Retina (tissue), 1 donor: ENCODE results near the gene C3.
"Not testable (repeated sequence)": the region's sequence is repeated elsewhere in the genome, so short reads cannot be mapped to it uniquely, and the experiment has no call there.

Experiments
- DNase-seq: peaks from one replicate; pipeline ENCODE4 v3.0.0-alpha.2; 2016

C3 gene

DNA sequence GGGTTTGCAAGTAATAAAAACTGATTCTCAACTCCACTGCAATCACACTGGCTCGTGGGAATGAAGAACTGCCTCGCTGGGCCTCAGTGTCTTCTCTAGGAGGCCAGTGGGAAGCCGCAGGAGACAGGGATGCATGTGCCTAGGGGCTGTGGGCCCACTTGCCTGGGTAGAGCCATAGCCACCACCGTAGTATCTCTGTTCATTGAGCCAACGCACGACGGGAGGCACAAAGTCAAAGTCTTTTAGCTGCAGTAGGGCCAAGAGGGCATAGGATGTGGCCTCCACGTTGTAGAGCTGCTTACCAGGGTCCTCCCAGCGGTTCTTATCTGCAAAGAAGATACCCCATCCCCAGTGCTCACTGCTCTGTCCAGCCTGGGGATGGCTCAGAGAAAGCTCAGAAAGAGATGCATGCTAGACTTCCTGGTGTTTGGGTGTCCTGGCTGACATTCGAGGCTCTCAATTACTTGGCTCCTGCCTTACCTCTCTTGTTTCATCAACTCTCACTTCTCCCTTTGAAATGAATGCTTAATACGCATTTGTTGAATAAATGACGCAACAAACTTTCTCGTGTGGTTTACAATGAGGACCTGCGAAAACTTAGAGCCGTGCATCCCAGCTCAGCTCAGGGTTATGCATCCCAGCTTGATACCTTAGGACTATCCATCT lies 34.4 kb downstream of the C3 start:
- no peak for DNase-seq

DNA sequence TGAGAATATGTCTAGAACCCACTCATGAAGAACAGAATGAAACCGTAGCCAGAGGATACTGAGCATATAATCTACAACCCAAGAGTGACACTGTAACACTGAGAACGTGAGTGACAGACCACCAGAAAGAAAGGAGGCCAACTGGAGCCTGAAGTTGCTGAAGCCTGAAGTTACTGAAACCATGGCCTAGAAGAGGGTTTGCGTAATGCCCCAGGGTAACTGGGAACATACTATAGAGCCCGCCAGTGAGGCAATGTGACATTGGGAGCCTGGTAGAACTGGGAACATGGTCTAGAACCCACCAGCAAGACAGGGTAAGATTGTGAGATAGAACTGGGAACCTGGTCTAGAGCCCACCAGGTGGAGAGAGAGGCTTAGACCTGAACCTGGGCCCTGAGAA lies 35.0 kb downstream of the C3 start:
- no peak for DNase-seq

DNA sequence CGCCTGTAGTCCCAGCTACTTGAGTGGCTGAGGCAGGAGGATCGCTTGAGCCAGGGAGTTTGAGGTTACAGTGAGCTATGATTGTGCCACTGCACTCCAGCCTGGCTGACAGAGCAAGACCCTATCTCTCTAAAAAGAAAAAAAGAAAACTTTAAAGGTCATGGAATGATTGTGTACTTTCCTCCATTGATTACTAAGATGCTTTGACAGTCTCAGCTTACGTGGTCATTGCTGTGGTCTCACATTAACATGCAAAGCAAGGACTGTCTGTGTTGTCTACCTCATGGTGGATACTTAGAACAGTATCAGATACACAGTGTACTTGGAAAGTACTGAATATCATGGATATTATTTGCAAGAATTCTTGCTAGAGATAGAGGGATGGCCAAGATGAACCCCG lies 36.5 kb downstream of the C3 start:
- DNase-seq = no peak

DNA sequence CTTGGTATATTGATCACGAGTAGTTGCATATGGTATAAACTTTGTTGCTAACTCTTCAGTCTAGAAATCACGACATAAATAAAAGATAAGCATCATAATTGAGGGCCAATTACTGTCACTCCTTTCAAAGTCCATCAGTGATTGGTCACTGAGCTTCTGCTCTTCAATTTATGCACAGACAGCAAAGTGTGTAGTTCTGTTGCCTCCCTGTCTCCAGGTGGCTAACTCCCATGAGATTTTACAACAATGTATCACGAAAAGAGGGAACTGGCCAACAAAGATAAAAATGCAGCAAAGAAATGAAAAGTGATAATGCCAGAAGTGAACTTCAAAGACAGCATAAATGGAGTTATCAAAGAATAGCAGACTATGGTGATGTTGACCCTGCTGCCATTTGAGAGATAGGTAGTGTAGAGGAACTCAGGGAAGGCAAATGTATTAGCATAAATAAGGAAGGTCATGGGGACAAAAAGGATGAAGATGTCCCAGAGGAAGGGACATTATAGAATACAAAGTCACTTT lies 37.8 kb downstream of the C3 start:
- DNase-seq = no peak

DNA sequence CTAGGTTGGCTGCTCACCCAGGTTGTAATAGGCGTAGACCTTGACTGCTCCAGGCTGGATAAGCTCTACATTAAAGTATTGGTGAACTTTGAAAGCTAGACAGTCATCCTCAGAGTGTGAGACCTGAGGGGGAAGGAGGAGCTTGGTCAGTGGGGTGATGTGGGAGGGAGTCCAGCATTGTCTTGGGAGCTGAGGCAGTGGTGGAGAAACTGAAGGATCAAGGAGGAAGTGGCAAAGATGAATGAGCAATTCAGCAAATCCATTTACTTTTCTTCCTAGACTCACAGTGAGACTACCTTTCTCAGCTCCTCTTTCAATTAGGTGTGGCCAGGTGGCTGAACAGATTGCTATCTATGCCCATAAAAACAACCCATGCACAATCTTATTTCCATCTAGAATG lies 40.3 kb downstream of the C3 start:
- DNase-seq = no peak

DNA sequence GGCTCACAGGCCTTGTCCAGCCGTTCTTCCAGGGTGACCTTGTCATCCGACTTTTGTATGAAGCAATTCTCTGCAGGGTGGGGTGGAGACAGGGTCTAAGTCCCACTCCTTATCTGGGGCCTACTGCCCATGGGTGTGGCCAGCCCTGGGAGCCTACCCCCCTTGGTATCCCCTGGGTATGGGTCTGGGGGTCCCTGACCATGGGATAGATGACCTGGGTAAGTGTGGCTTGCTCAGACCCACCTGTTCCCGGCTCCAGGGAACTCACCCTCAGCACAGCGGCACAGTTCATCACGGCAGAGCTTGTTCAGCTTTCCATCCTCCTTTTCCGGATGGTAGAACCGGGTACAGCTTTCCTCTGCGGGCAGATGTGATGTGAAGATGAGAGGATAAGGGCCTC lies 41.3 kb downstream of the C3 start:
- no peak for DNase-seq

DNA sequence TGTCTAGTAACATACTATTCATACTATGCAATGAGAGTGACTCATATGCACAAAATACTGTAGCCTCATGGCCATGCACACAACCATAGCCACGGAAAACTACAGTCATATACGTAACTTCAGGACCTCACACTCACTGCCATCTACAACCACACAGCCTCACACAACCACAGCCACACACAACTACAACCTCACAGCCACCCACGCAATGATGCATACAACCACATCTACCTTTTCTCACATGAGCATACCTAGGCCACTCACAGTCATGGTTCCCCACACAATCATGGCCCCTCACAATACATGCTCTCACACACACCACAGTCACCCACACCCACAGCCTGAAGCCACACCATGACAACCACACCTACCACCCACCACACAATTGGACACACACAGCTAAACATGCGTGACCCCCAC lies 41.8 kb downstream of the C3 start:
- DNase-seq = no peak

DNA sequence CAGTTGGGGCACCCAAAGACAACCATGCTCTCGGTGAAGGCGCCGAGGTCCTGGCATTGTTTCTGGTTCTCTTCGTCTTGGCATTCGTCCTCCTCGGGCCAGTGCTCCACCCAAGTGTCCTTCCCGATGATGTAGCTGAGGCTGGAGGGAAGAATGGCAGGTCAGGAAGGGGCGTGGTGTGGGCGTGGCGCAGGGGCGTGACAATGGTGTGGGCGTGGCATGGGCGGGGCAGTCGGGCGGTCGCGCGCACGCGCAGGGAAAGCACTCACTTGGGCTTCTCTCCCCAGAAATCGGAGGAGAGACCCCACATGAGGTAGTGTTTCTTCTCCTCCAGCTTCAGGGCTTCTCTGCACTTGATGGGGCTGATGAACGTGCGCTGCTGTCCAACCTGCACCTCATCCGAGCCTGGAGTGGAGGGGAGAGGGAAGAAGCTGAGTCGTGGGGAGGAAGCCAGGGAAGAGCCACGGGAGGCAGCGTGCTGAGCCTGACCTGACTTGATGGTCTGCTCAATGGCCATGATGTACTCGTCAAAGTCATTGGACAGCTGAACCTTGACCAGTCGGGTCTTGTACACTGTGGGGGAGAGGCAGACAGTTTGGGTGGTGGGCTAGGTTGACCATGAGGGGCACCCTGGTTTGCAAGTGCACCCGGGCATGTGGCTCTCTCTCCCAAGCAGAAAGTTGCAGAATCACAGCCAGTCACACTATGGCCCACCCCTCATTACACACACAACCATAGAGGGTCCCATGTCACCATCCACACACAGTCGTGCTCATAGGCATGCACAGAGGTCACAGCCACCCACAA lies 42.4 kb downstream of the C3 start:
- no peak for DNase-seq

DNA sequence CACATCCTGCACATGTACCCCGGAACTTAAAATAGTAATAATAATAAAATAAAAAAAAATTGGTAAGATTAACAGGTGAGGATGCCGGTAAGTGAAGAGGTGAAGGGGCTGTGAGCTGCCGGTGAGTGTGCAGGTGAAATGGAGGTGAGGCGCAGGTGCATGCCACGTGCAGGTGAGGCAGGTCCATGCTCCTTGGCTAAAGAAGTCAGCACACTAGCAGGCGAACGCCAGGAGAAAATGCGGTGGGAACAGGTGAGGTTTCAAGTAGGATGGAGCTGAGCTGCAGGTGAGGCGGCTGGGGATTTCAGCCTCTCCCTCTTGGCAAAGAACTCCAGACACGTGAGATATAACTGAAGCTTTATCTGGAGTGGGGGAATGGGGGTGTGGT lies 43.0 kb downstream of the C3 start:
- no peak for DNase-seq

DNA sequence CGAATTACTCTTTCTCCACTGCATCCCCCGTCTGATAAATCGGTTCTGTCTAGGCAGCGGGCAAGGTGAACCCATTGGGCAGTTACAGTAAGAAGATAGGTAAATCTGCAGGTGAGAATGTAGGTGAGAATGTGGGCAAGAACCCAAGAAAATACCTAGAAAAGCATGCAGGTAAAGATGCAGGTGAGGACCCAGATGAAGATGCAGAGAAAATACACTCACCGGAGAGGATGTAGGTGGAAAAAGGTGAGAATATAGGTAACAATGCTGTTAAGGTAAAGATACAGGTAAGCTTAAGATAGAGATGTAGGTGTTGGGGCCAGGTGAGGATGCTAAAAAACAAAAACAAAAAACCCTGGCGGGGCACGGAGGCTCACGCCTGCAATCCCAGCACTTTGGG lies 44.2 kb downstream of the C3 start:
- DNase-seq = no peak

DNA sequence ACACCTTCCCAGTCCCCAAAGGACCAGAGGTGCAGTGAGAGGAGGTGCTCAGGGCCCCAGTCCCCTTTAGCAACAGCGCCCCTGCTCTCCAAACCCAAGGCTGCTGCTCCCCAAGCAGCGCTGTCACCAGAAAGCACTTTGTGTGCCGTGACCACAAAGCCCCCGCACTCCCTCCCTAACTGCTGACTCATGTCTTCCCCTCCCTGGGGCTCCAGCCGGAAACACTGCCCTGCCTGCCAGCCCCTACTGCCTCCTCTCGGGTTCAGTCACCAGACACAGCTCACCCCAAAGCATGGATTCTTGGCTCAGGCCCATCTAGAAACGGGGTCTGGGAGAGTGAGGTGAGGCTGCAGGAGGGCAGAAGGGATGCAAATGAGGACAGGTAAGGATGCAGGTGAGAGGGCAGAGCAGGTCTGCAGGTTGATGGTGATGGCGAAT lies 45.6 kb downstream of the C3 start:
- no peak for DNase-seq

DNA sequence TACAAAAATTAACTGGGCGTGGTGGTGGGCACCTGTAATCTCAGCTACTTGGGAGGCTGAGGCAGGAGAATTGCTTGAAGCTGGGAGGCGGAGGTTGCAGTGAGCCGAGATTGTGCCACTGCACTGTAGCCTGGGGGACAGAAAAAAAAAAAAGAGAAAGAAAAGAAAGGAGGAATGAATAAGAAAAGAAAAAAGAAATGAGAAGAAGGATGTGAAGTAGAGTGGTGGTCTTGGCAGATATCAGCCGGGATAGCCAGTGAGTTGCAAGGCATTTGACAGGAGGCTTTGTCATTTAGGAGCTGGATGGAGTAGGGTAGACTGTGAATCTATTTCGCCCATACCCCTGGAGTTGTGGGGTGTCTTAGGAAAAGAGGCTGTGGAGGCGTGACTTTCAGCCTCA lies 46.0 kb downstream of the C3 start:
- DNase-seq = not testable (repeated sequence)

DNA sequence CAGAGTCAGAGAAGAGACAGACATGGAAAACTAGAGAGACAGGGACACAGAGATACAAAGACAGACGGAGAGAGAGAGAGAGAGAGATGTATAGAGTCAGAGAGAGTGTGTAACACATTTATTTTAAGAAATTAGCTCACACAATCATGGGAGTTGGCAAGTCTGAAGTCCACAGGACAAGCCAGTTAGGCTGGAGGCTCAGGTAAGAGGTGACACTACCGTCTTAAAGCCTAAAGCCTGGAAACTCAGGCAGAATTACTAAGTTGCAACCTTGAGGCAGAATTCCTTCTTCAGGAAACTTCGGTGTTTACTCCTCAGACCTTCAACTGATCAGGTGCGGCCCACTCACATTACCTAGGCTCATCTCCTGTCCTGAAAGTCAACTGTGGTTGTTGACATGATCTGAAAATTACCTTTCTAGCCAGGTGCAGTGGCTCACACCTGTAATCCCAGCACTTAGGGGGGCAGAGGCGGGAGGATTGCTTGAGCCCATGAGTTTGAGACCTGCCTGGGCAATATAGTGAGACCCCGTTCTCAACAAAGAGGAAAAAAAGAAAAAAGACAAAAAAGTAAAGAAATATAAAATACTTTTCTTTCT lies 47.7 kb downstream of the C3 start:
- no peak for DNase-seq

DNA sequence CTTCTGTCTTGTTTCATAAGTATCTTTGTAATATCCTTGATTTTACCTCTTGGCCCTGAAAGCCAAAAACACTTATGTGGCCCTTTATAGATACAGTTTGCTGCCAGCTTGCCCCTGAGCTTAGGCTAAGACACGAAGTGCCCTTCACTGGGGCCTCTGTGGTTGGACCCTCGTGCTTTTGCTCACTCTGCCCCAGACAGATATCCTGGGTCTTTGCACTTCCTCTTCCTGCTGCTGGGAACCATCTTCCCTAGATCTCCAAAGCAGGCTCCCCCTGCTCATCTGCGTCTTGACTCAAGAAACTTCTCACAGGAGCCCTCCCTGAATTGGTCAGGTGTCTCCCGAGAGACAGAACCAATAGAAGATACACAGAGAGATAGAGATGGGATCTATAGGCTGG lies 48.5 kb downstream of the C3 start:
- DNase-seq = no peak

DNA sequence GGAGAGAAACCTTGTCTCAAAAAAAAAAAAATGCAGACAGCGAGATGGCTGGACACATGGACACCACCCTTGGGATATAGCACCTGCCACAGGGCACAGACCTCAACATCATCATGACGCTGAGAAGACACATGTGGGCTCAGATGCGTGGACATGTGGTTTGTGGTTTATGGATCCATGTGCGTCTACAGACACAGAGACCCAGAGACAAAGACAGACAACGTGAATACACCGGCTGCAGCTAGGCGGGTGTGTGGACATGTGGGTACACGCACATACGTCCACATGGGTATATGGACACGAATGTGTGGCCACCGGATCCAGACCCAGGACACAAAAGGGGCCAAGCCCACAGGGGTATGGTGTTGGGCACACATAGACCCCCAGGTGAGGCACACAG lies 51.8 kb downstream of the C3 start:
- DNase-seq = no peak

DNA sequence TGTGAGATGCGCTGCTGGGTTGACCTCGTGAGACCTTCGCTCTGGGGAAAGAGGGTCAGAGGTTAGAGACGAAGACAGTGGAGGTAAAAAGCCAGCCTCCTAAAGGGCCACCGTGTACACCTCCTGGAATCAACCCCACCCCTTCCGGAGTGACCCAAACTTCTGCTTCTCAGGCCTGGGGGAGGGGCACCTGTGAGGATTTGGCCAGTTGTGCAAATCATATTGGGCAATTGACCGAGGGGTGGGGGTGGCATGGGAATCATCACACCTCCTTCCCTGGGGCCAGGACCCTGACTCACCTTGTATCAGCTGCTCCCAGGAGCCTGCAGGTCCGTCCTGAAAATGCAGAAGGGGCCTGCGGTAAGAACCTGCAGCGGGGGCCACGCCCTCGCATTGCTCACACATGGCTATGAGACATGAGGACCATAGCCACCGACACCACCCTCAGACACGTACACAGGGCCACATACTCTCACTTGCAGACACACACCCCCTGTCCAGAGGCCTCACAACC lies 53.3 kb downstream of the C3 start:
- no peak for DNase-seq

DNA sequence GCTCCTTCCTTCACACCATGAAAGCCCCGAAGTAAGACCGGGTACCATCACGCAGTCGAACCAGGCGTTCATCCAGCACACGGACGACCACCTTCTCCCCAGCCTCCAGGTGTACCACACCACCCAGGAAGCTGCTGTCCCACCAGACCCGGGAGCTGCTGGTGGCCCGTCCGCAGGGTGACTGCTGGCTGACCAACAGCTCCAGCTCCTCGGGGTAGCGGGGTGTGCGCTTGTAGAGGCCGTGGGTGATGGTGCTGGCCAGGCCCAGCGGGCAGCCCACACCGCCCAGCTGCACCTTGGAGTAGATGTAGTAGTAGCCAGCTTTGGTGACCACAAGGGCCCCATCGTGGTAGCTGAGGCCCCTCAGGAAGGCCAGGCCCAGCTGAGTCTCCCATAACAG lies 55.5 kb downstream of the C3 start:
- DNase-seq = no peak

DNA sequence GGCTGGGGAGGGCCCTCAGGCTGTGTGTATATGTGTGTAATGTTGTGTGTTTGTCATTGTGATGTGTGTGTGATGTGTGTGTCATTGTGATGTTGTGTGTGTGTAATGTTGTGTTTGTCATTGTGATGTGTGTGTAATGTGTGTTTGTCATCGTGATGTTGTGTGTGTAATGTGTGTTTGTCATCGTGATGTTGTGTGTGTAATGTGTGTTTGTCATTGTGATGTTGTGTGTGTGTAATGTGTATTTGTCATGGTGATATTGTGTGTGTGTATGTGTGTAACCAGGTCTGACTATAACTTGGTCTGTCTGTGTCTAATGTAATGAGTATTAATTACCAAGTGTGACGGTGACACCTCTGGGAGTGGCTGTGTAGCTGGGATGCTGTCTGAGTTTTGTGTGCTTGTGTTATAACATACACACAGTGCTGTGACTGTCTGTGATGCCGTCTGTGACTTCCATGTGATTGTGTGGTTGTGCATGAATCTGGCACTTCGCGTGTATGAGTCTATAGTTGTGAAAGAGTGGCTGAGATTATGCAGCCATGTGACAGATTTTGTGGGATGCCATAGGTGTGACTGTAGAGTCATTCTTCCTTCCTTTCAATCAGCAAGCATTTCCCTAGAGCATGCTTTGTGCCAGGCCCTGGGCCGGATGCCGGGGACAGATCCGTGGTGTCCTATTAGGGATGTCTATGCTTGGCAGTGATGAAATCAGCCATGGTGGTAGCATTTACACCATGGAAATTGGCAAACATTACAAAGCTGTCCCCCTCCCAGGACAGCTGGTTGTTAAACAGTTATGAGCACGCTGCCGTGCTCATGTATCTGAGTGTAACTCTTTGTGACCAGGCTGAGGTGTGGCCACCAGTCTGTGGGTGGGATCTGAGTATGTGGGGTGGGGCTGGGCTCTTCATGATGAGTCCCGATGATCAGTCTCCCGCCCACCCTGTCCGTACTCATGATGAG lies 56.9 kb downstream of the C3 start:
- no peak for DNase-seq

DNA sequence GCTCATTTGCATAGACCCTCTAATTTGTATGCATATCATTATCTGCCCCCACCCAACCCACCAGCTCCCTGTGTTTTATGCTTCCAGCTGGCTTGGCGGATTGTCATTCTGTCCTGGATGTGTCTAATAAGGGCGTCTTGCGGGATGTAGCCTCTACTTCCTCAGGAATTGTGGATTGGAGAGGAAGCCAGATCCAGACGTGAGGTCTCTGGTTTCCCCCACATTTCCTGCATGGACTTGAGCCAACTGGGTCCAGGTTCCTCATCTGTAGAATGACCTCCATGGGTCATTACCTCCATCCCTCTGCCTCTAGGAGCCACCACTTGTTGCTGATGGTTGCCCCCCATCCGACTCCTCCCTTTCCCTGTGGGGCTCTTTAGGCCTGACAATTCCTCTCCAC lies 57.7 kb downstream of the C3 start:
- DNase-seq = no peak

DNA sequence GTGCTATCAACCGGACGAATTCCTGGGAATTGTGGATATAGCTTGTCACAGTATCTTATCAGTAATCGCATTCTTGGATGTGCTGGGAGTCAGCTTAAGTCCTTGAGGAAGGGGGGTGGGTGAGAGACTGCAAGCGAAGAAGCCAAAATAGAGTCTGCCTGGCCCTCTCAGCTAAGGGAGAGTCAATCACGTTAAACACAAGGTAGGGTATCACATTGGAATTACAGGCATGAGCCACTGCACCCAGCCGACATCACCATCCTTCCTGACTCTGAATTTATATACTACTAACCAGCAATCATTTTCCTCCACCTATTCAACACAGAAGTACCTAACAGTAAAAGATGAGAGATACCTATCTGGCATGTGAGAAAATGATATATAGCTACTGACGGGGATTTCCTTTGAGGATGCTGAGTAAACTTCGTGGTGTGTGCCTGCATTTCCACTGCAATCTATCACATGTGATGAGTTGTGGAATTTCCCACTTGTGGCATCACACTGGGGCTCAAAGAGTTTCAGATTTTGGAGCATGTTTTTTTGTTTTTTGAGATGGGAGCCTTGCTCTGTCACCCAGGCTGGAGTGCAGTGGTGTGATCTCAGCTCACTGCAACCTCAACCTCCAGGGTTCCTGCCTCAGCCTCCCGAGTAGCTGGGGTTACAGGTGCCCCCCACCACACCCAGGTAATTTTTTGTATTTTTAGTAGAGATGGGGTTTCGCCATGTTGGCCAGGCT lies 58.8 kb downstream of the C3 start:
- DNase-seq = not testable (repeated sequence)

DNA sequence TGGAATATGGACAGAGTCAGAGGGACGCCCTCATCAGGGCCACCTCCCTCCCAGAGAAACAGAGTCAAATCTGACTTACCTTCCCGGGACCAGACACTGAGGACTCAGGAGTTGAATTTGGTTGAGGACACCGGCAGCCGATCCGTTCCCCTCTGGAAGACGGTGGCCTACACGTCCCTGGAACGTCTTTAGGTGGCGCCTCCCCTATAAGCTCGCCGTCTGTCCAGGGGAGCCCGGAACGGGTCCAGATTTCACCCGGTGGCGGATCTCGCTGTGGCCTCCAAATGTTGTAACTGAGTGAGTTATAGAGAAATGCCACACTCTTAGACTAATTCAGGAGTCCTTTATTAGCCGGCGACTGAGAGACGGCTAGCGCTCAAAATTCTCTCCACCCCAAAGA lies 59.5 kb downstream of the C3 start:
- DNase-seq = no peak

DNA sequence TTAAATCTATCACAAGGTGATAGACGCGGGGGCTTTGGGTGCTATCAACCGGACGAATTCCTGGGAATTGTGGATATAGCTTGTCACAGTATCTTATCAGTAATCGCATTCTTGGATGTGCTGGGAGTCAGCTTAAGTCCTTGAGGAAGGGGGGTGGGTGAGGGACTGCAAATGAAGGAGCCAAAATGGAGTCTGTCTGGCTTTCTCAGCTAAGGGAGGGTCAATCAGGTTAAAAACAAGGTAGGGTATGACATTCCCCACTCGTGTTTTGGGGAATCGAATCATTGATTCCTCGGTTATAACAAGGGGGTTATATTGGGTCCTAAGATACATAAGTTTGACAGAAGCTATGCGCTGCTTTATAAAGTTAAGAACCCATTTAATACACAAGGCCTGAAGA lies 64.1 kb downstream of the C3 start:
- DNase-seq = not testable (repeated sequence)
